SK-N-SH (cell line): Measurements from ENCODE around the gene TTLL6.

Experiments
- CTCF ChIP-seq: fragments of 200-600 bp; sonication (generic); IDR thresholded peaks from 2 replicates; pipeline ENCODE4 v1.6.1; 2017; ENCODE audit warnings: antibody characterized with exemption, mild to moderate bottlenecking, moderate library complexity
- ELF1 ChIP-seq: IDR thresholded peaks from 2 replicates; pipeline ENCODE4 v1.4.0; 2012
- FOSL2 ChIP-seq: IDR thresholded peaks from 2 replicates; pipeline ENCODE4 v1.4.0; 2012; ENCODE audit warnings: low read depth, mild to moderate bottlenecking, moderate library complexity, borderline replicate concordance
- GABPA ChIP-seq: IDR thresholded peaks from 2 replicates; pipeline ENCODE4 v1.4.0; 2012; ENCODE audit warnings: low read depth, mild to moderate bottlenecking
- IRF3 ChIP-seq: fragments of 150-350 bp; IDR thresholded peaks from 2 replicates; pipeline ENCODE4 v1.6.1; 2016; ENCODE audit warnings: mild to moderate bottlenecking, low read depth, low read length
- MAX ChIP-seq: IDR thresholded peaks from 2 replicates; pipeline ENCODE4 v1.4.0; 2012; ENCODE audit warnings: low read depth
- MEF2A ChIP-seq: IDR thresholded peaks from 2 replicates; pipeline ENCODE4 v1.4.0; 2012; ENCODE audit warnings: low read depth, borderline replicate concordance
- PBX3 ChIP-seq: IDR thresholded peaks from 2 replicates; pipeline ENCODE4; 2012
- RAD21 ChIP-seq: IDR thresholded peaks from 2 replicates; pipeline ENCODE4 v1.6.1; 2012; ENCODE audit warnings: mild to moderate bottlenecking, low read length
- RCOR1 ChIP-seq: fragments of 150-350 bp; IDR thresholded peaks from 2 replicates; pipeline ENCODE4 v1.6.1; 2017; ENCODE audit warnings: antibody characterized with exemption, low read length
- RFX5 ChIP-seq: IDR thresholded peaks from 2 replicates; pipeline ENCODE4 v1.6.1; 2012; ENCODE audit warnings: mild to moderate bottlenecking, improper control_type of control experiment, low read length
- SIN3A ChIP-seq: IDR thresholded peaks from 2 replicates; pipeline ENCODE4 v1.6.1; 2012; ENCODE audit warnings: low read depth, mild to moderate bottlenecking, low read length, moderate library complexity, borderline replicate concordance
- TEAD4 ChIP-seq: IDR thresholded peaks from 2 replicates; pipeline ENCODE4 v1.4.0; 2012; ENCODE audit warnings: mild to moderate bottlenecking, borderline replicate concordance; ENCODE audit not compliant: insufficient read depth
- YY1 ChIP-seq: IDR thresholded peaks from 2 replicates; pipeline ENCODE4 v1.4.0; 2012; ENCODE audit warnings: low read depth, mild to moderate bottlenecking

- TF ChIP-seq ELF1 (no peak), YY1 (no peak), PBX3 (no peak), TEAD4 (no peak), CTCF (no peak), RFX5 (no peak), MAX (no peak), GABPA (no peak), IRF3 (no peak), RCOR1 (no peak), FOSL2 (no peak), RAD21 (no peak), MEF2A (no peak), SIN3A (no peak)
These were observed 61.7 kb downstream of the TTLL6 start for GRCh38 chr17:48755356-48755755.
